Thymus (tissue), 11 donors: Measurements from ENCODE around the gene ENTPD3. TPM values are rescaled to one million over a fixed set of nuclear protein-coding genes. Genes with fewer than 3 reads are reported as not detected.
A peak's percentile ranks its signal among the peaks of the same experiment; 100 is the strongest.
"Not testable (repeated sequence)": the region's sequence is repeated elsewhere in the genome, so short reads cannot be mapped to it uniquely, and the experiment has no call there.

Experiments
- DNase-seq, 9 donors: peaks; one replicate each; pipeline ENCODE4 v3.0.0-alpha.2; 2013; ENCODE audit warnings: low spot score in 9 of 9, low read depth in 6 of 9, missing footprints in 1 of 9
- H3K27ac ChIP-seq, 2 donors: one replicate each; pipeline ENCODE4 v1.5.1; 2013; ENCODE audit warnings: control low read depth in 1 of 2, low read depth in 1 of 2, low read length in 1 of 2, mild to moderate bottlenecking in 1 of 2, moderate library complexity in 1 of 2
- H3K27me3 ChIP-seq, 2 donors: one replicate each; pipeline ENCODE4 v1.5.1; 2013; ENCODE audit warnings: low read length in 1 of 2; ENCODE audit not compliant: control insufficient read depth in 2 of 2, insufficient read depth in 1 of 2
- H3K36me3 ChIP-seq, 2 donors: one replicate each; pipeline ENCODE4 v1.5.1; 2013; ENCODE audit warnings: low read length in 1 of 2, mild to moderate bottlenecking in 1 of 2, moderate library complexity in 1 of 2; ENCODE audit not compliant: control insufficient read depth in 2 of 2, insufficient read depth in 2 of 2
- H3K4me1 ChIP-seq, 2 donors: one replicate each; pipeline ENCODE4 v1.5.1; 2013; ENCODE audit warnings: low read length in 2 of 2; ENCODE audit not compliant: control insufficient read depth in 2 of 2, insufficient read depth in 2 of 2
- H3K4me3 ChIP-seq, 2 donors: one replicate each; pipeline ENCODE4 v1.5.1; 2013; ENCODE audit warnings: low read length in 2 of 2, control low read depth in 1 of 2, mild to moderate bottlenecking in 1 of 2
- H3K9me3 ChIP-seq, 2 donors: one replicate each; pipeline ENCODE4 v1.5.1; 2013; ENCODE audit warnings: low read length in 1 of 2, mild to moderate bottlenecking in 1 of 2; ENCODE audit not compliant: control insufficient read depth in 2 of 2, insufficient read depth in 1 of 2
- WGBS: extraction: QIAGEN DNeasy Blood & Tissue Kit; methylation state at CpG from one replicate; pipeline ENCODE4 v1.1.7; 2013; 5-methylcytosine and 5-hydroxymethylcytosine counted together
- polyA plus RNA-seq: library from polyadenylated mRNA; stranded (reverse); fragments of 200-250 nt; gene quantifications from one replicate; pipeline ENCODE4 v1.2.3, GENCODE V29; 2013
- total RNA-seq: library from RNA; stranded (reverse); fragments of 120-200 nt; gene quantifications from one replicate; pipeline ENCODE4 v1.2.4, GENCODE V29; 2013
- donor health status: healthy.

The ENTPD3 gene
- total and polyA plus RNA-seq, 2 donors = 1.0 to 1.2 TPM

- H3K4me3 ChIP-seq, DNase-seq, H3K27ac ChIP-seq, H3K9me3 ChIP-seq, H3K27me3 ChIP-seq: not testable (repeated sequence)
- H3K4me1 ChIP-seq = peaks cover 7 to 14% of the 10 kb centered on the region in 2 donors
- 98% methylated on average over 7 of the region's 7 CpGs for WGBS
- H3K36me3 ChIP-seq = peaks cover 48 to 76% of the 10 kb centered on the region in 2 donors
Measured at GRCh38 chr3:40462838-40463237, 75.9 kb downstream of the ENTPD3 start.

- 99% methylated on average over 2 of the region's 2 CpGs for WGBS
- Histone ChIP-seq H3K4me3 (no peak overlapping the region), H3K36me3 (peaks cover 50 to 70% of the 10 kb centered on the region in 2 donors), H3K4me1 (peaks cover under 1 to 11% of the 10 kb centered on the region in 2 donors), H3K27ac (no peak overlapping the region), H3K9me3 (no peaks in the 10 kb centered on the region), H3K27me3 (no peaks in the 10 kb centered on the region)
- DNase-seq = no peak
Measured at GRCh38 chr3:40463579-40463978, 76.6 kb downstream of the ENTPD3 start.

- Histone ChIP-seq H3K27ac (no peak overlapping the region), H3K4me1 (peaks cover 0 to 8% of the 10 kb centered on the region in 2 donors), H3K9me3 (peaks cover 0 to 3% of the 10 kb centered on the region in 2 donors), H3K27me3 (no peaks in the 10 kb centered on the region), H3K36me3 (peaks cover 45 to 61% of the 10 kb centered on the region in 2 donors), H3K4me3 (no peak overlapping the region)
- 24% methylated on average over 9 of the region's 9 CpGs for WGBS
- DNase-seq = peak in 4 of 9 donors; percentile 9 to 58 (median 25)
Measured at GRCh38 chr3:40464339-40465110, 77.5 kb downstream of the ENTPD3 start.

GRCh38 chr3:40465111-40465407 is 78.1 kb downstream of the ENTPD3 start:
- H3K4me1 ChIP-seq = peaks cover 0 to 8% of the 10 kb centered on the region in 2 donors
- peaks cover 0 to 3% of the 10 kb centered on the region in 2 donors for H3K9me3 ChIP-seq
- no peak for DNase-seq
- no peak overlapping the region for H3K27ac ChIP-seq
- no peak overlapping the region for H3K4me3 ChIP-seq
- H3K36me3 ChIP-seq = peaks cover 41 to 57% of the 10 kb centered on the region in 2 donors
- no peaks in the 10 kb centered on the region for H3K27me3 ChIP-seq
- 97% methylated on average over 4 of the region's 4 CpGs for WGBS

GRCh38 chr3:40465456-40465855 is 78.5 kb downstream of the ENTPD3 start:
- H3K4me3 ChIP-seq = no peak overlapping the region
- H3K9me3 ChIP-seq = peaks cover 0 to 3% of the 10 kb centered on the region in 2 donors
- peaks cover 0 to 8% of the 10 kb centered on the region in 2 donors for H3K4me1 ChIP-seq
- no peak overlapping the region for H3K27ac ChIP-seq
- no peak for DNase-seq
- no peaks in the 10 kb centered on the region for H3K27me3 ChIP-seq
- 96% methylated on average over 2 of the region's 2 CpGs for WGBS
- peaks cover 38 to 53% of the 10 kb centered on the region in 2 donors for H3K36me3 ChIP-seq

GRCh38 chr3:40468018-40468417 is 81.0 kb downstream of the ENTPD3 start:
- Histone ChIP-seq H3K36me3 (peaks cover 27 to 28% of the 10 kb centered on the region in 2 donors), H3K9me3 (peaks cover 0 to 3% of the 10 kb centered on the region in 2 donors), H3K27me3 (no peaks in the 10 kb centered on the region), H3K4me3 (no peak overlapping the region), H3K4me1 (peaks cover 0 to 8% of the 10 kb centered on the region in 2 donors), H3K27ac (no peak overlapping the region)
- DNase-seq = no peak
- 96% methylated on average over 4 of the region's 4 CpGs for whole genome bisulfite sequencing

GRCh38 chr3:40470701-40471100 is 83.7 kb downstream of the ENTPD3 start:
- H3K27ac ChIP-seq = no peak overlapping the region
- peaks cover 2 to 7% of the 10 kb centered on the region in 2 donors for H3K36me3 ChIP-seq
- H3K27me3 ChIP-seq = no peaks in the 10 kb centered on the region
- no peak overlapping the region for H3K4me3 ChIP-seq
- H3K4me1 ChIP-seq = no peaks in the 10 kb centered on the region
- DNase-seq = no peak
- 97% methylated on average over 4 of the region's 4 CpGs for WGBS
- peaks cover 0 to 3% of the 10 kb centered on the region in 2 donors for H3K9me3 ChIP-seq

GRCh38 chr3:40476478-40477470 is 89.8 kb downstream of the ENTPD3 start, which contains the start of gene ZNF619:
ZNF619 (plus strand) TSS chr3:40477122; CDS start chr3:40477980, 858 bp downstream.
- no peaks in the 10 kb centered on the region for H3K9me3 ChIP-seq
- no peaks in the 10 kb centered on the region for H3K27me3 ChIP-seq
- H3K4me1 ChIP-seq = peaks cover 3 to 8% of the 10 kb centered on the region in 2 donors
- H3K4me3 ChIP-seq = peak within 1 kb of the TSS; percentile 52 to 84
- peak in 7 of 9 donors; percentile 25 to 70 (median 36) for DNase-seq
- 10% methylated on average over 48 of the region's 48 CpGs for WGBS
- H3K36me3 ChIP-seq = no peaks in the 10 kb centered on the region
- H3K27ac ChIP-seq = peak within 1 kb of the TSS in 1 of 2 donors; percentile 26
